ENCODE measurements around the gene SKI.
A peak's percentile ranks its signal among the peaks of the same experiment; 100 is the strongest.

The SKI gene

GRCh38 chr1:2299131-2299627 lies 71.1 kb downstream of the SKI start:
- Mint-ChIP-seq H3K27me3 (no peaks in the 10 kb centered on the region), H3K4me1 (peaks cover 81% of the 10 kb centered on the region)
- no peak for ATAC-seq

GRCh38 chr1:2300004-2300771 lies 72.1 kb downstream of the SKI start:
- peaks cover 27% of the 10 kb centered on the region for H3K36me3 Mint-ChIP-seq
- peak overlapping the region; percentile 86 for H3K27ac Mint-ChIP-seq
- H3K4me3 Mint-ChIP-seq: peak overlapping the region; percentile 76
- H3K9me3 Mint-ChIP-seq: no peaks in the 10 kb centered on the region
- H3K27me3 Mint-ChIP-seq: no peaks in the 10 kb centered on the region
- peak; percentile 91 for ATAC-seq
- H3K4me1 Mint-ChIP-seq: peaks cover 73% of the 10 kb centered on the region

More at GRCh38 chr1:2299131-2299627, 71.1 kb downstream of the SKI start:
- H3K9me3 Mint-ChIP-seq: no peaks in the 10 kb centered on the region
- H3K36me3 Mint-ChIP-seq: peaks cover 17% of the 10 kb centered on the region
- H3K27ac Mint-ChIP-seq: peak overlapping the region; percentile 86
- peak overlapping the region; percentile 3 for H3K4me3 Mint-ChIP-seq

GRCh38 chr1:2300851-2301606 lies 72.9 kb downstream of the SKI start:
- no peaks in the 10 kb centered on the region for H3K27me3 Mint-ChIP-seq
- H3K4me3 Mint-ChIP-seq: peak overlapping the region; percentile 76
- peaks cover 68% of the 10 kb centered on the region for H3K4me1 Mint-ChIP-seq
- H3K9me3 Mint-ChIP-seq: no peaks in the 10 kb centered on the region
- peaks cover 35% of the 10 kb centered on the region for H3K36me3 Mint-ChIP-seq
- ATAC-seq: peak; percentile 91
- H3K27ac Mint-ChIP-seq: peak overlapping the region; percentile 86

- H3K4me3 Mint-ChIP-seq: peak overlapping the region; percentile 76
- peaks cover 62% of the 10 kb centered on the region for H3K4me1 Mint-ChIP-seq
- peaks cover 31% of the 10 kb centered on the region for H3K36me3 Mint-ChIP-seq
- ATAC-seq: no peak
- no peaks in the 10 kb centered on the region for H3K27me3 Mint-ChIP-seq
- H3K27ac Mint-ChIP-seq: peak overlapping the region; percentile 86
- no peaks in the 10 kb centered on the region for H3K9me3 Mint-ChIP-seq
Observed at GRCh38 chr1:2301607-2302291, 73.6 kb downstream of the SKI start.

- Mint-ChIP-seq H3K4me1 (peaks cover 57% of the 10 kb centered on the region), H3K9me3 (no peaks in the 10 kb centered on the region), H3K36me3 (peaks cover 33% of the 10 kb centered on the region), H3K27me3 (no peaks in the 10 kb centered on the region), H3K4me3 (no peak overlapping the region), H3K27ac (peak overlapping the region; percentile 86)
- no peak for ATAC-seq
Observed at GRCh38 chr1:2302292-2302925, 74.3 kb downstream of the SKI start.

GRCh38 chr1:2303016-2303775 lies 75.1 kb downstream of the SKI start:
- Mint-ChIP-seq H3K4me3 (no peak overlapping the region), H3K9me3 (no peaks in the 10 kb centered on the region), H3K27ac (no peak overlapping the region), H3K27me3 (no peaks in the 10 kb centered on the region), H3K4me1 (peaks cover 61% of the 10 kb centered on the region), H3K36me3 (peaks cover 41% of the 10 kb centered on the region)
- no peak for ATAC-seq

DNA sequence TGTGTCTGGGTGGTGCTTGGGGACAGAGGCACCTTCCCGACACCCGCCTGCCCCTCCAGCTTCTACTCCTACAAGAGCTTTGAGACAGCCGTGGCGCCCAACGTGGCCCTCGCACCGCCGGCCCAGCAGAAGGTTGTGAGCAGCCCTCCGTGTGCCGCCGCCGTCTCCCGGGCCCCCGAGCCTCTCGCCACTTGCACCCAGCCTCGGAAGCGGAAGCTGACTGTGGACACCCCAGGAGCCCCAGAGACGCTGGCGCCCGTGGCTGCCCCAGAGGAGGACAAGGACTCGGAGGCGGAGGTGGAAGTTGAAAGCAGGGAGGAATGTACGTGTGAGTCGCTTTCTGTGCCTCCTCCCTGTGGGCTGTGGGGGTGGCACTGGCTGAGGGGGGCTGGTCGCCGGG lies 75.7 kb downstream of the SKI start:
- no peak overlapping the region for H3K27ac Mint-ChIP-seq
- no peak overlapping the region for H3K4me3 Mint-ChIP-seq
- H3K4me1 Mint-ChIP-seq: peaks cover 60% of the 10 kb centered on the region
- no peak for ATAC-seq
- peaks cover 47% of the 10 kb centered on the region for H3K36me3 Mint-ChIP-seq
- no peaks in the 10 kb centered on the region for H3K9me3 Mint-ChIP-seq
- H3K27me3 Mint-ChIP-seq: no peaks in the 10 kb centered on the region

GRCh38 chr1:2304282-2304681 lies 76.2 kb downstream of the SKI start:
- no peak for ATAC-seq
- no peak overlapping the region for H3K4me3 Mint-ChIP-seq
- peaks cover 55% of the 10 kb centered on the region for H3K4me1 Mint-ChIP-seq
- H3K27ac Mint-ChIP-seq: no peak overlapping the region
- H3K9me3 Mint-ChIP-seq: no peaks in the 10 kb centered on the region
- H3K36me3 Mint-ChIP-seq: peaks cover 51% of the 10 kb centered on the region
- no peaks in the 10 kb centered on the region for H3K27me3 Mint-ChIP-seq

GRCh38 chr1:2304921-2305681 lies 77.0 kb downstream of the SKI start:
- peaks cover 48% of the 10 kb centered on the region for H3K4me1 Mint-ChIP-seq
- H3K27ac Mint-ChIP-seq: no peak overlapping the region
- no peaks in the 10 kb centered on the region for H3K27me3 Mint-ChIP-seq
- no peak overlapping the region for H3K4me3 Mint-ChIP-seq
- no peak for ATAC-seq
- peaks cover 51% of the 10 kb centered on the region for H3K36me3 Mint-ChIP-seq
- H3K9me3 Mint-ChIP-seq: no peaks in the 10 kb centered on the region

GRCh38 chr1:2306151-2306978 lies 78.2 kb downstream of the SKI start:
- no peak overlapping the region for H3K27ac Mint-ChIP-seq
- H3K9me3 Mint-ChIP-seq: no peaks in the 10 kb centered on the region
- H3K4me1 Mint-ChIP-seq: peaks cover 39% of the 10 kb centered on the region
- H3K27me3 Mint-ChIP-seq: no peaks in the 10 kb centered on the region
- no peak for ATAC-seq
- H3K36me3 Mint-ChIP-seq: peaks cover 51% of the 10 kb centered on the region
- no peak overlapping the region for H3K4me3 Mint-ChIP-seq

DNA sequence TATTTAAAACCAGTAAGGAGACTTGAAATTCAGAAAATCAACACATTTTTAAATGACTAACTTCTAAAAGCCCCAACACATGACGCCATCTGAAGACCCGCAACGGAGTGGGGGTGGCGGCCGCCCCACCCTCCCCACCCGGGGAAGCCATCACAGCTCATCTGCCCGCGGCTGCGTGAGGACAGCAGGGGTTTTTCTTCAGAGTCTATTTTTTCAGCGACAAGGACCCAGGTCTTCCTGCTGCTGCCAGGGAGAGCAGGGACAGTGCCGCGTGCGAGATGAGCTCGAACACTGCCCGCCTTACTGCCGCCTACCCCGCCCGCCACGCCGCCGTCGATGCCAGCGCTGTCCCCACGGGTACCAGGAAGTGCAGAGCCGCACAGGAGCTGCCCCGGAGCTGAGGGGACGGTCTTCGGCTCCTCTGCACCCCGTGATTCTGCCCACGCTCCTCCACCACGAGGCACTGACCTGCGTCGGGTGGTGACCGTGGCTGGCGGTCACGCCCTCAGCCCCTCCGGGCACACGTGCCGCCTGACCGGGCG lies 79.0 kb downstream of the SKI start:
- peaks cover 51% of the 10 kb centered on the region for H3K36me3 Mint-ChIP-seq
- H3K27me3 Mint-ChIP-seq: no peaks in the 10 kb centered on the region
- no peak overlapping the region for H3K4me3 Mint-ChIP-seq
- ATAC-seq: no peak
- peaks cover 37% of the 10 kb centered on the region for H3K4me1 Mint-ChIP-seq
- H3K9me3 Mint-ChIP-seq: no peaks in the 10 kb centered on the region
- peak overlapping the region; percentile 32 for H3K27ac Mint-ChIP-seq

DNA sequence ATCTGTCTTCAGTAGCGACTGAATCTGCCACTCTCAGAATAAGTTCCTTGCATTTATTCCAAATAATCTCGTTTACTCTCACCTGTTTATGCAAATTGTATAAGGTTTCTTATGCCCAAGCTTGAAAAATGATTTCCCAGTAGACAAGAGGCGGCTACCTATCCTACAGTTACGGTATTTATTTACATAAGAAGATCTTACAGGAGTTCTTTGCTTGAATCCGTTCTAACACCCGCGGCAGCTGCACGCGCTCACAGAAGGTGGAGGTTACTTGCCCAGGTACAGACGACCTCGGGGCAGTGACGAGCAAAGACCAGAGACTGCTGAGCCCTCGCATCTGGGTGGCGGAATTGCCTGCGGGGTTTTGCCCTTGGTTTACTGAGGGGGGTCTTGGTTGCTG lies 79.9 kb downstream of the SKI start:
- Mint-ChIP-seq H3K27me3 (no peaks in the 10 kb centered on the region), H3K4me3 (no peak overlapping the region), H3K9me3 (no peaks in the 10 kb centered on the region), H3K27ac (peak overlapping the region; percentile 32), H3K36me3 (peaks cover 51% of the 10 kb centered on the region), H3K4me1 (peaks cover 39% of the 10 kb centered on the region)
- ATAC-seq: no peak

- H3K9me3 Mint-ChIP-seq: no peaks in the 10 kb centered on the region
- ATAC-seq: no peak
- no peaks in the 10 kb centered on the region for H3K27me3 Mint-ChIP-seq
- no peak overlapping the region for H3K4me3 Mint-ChIP-seq
- no peak overlapping the region for H3K27ac Mint-ChIP-seq
- peaks cover 43% of the 10 kb centered on the region for H3K36me3 Mint-ChIP-seq
- peaks cover 42% of the 10 kb centered on the region for H3K4me1 Mint-ChIP-seq
Observed at GRCh38 chr1:2308844-2309243, 80.7 kb downstream of the SKI start.
